ENCODE measurements around the gene RAB6C.
"Not testable (repeated sequence)": the region's sequence is repeated elsewhere in the genome, so short reads cannot be mapped to it uniquely, and the experiment has no call there.

The RAB6C gene

DNA sequence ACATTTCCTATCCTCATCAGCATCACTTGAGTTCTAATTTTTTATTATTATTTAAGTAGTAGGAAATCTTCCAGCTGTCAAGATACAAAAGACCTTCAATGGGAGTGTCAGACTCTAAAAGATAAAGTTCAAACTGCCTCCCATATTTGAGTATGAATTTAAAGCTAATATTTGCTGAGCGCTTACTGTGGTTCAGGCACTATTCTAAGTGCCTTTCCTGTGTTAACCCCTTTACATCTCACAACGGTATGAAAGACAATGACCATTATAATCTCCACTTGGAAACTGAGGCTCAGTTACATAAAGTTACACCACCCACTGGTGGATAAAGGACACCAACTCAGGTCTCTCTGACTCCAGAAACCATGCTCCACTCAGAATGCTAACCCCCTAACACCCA is 39.9 kb downstream of the RAB6C start:
- no peaks in the 10 kb centered on the region for H3K9me2 ChIP-seq (replicated peaks; ENCODE audit: insufficient read depth, low read length)
- TF ChIP-seq EZH2phosphoT487 (conservative IDR thresholded peaks at IDR 0.05; ENCODE audit: low read length): no peak
- TF ChIP-seq, protein P1, sequence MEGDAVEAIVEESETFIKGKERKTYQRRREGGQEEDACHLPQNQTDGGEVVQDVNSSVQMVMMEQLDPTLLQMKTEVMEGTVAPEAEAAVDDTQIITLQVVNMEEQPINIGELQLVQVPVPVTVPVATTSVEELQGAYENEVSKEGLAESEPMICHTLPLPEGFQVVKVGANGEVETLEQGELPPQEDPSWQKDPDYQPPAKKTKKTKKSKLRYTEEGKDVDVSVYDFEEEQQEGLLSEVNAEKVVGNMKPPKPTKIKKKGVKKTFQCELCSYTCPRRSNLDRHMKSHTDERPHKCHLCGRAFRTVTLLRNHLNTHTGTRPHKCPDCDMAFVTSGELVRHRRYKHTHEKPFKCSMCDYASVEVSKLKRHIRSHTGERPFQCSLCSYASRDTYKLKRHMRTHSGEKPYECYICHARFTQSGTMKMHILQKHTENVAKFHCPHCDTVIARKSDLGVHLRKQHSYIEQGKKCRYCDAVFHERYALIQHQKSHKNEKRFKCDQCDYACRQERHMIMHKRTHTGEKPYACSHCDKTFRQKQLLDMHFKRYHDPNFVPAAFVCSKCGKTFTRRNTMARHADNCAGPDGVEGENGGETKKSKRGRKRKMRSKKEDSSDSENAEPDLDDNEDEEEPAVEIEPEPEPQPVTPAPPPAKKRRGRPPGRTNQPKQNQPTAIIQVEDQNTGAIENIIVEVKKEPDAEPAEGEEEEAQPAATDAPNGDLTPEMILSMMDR (IDR thresholded peaks at IDR 0.05; ENCODE audit: insufficient read depth, low read length, poor library complexity, severe bottlenecking): no peak
- no peaks in the 10 kb centered on the region for H4K20me1 ChIP-seq (ENCODE audit: low read depth, low read length)
- no peaks in the 10 kb centered on the region for H3K36me3 ChIP-seq (ENCODE audit: low read length)
- H3K9ac ChIP-seq (ENCODE audit: low read length): no peak overlapping the region
- no peaks in the 10 kb centered on the region for H3K27me3 ChIP-seq (ENCODE audit: low read length)
- no peak overlapping the region for H2AFZ ChIP-seq (ENCODE audit: low read depth, low read length, severe bottlenecking)
- no peak overlapping the region for H3K4me2 ChIP-seq (ENCODE audit: low read depth, low read length, poor library complexity, severe bottlenecking)
- H3K27ac ChIP-seq (ENCODE audit: low read depth, low read length): no peak overlapping the region
- no peaks in the 10 kb centered on the region for H3F3A ChIP-seq (ENCODE audit: insufficient read depth)
- no peaks in the 10 kb centered on the region for H3K79me2 ChIP-seq (ENCODE audit: insufficient read depth, low read length)
- H3K9me3 ChIP-seq (ENCODE audit: insufficient read depth, low read length): peaks cover 8% of the 10 kb centered on the region; the same call in 1 of the 2 replicates
- no peak overlapping the region for H3K4me3 ChIP-seq (ENCODE audit: insufficient read depth, low read length, poor library complexity, severe bottlenecking)

GRCh38 chr2:130020069-130020468 is 40.6 kb downstream of the RAB6C start:
- H4K20me1 ChIP-seq (ENCODE audit: low read depth, low read length); H3K9me2 ChIP-seq (replicated peaks; ENCODE audit: insufficient read depth, low read length); H3K27ac ChIP-seq (ENCODE audit: low read depth, low read length); H3K27me3 ChIP-seq (ENCODE audit: low read length); H3K9me3 ChIP-seq (ENCODE audit: insufficient read depth, low read length); H2AFZ ChIP-seq (ENCODE audit: low read depth, low read length, severe bottlenecking); H3K79me2 ChIP-seq (ENCODE audit: insufficient read depth, low read length); H3K4me3 ChIP-seq (ENCODE audit: insufficient read depth, low read length, poor library complexity, severe bottlenecking); H3K9ac ChIP-seq (ENCODE audit: low read length); H3K36me3 ChIP-seq (ENCODE audit: low read length); H3K4me2 ChIP-seq (ENCODE audit: low read depth, low read length, poor library complexity, severe bottlenecking); H3F3A ChIP-seq (ENCODE audit: insufficient read depth): not testable (repeated sequence)

DNA sequence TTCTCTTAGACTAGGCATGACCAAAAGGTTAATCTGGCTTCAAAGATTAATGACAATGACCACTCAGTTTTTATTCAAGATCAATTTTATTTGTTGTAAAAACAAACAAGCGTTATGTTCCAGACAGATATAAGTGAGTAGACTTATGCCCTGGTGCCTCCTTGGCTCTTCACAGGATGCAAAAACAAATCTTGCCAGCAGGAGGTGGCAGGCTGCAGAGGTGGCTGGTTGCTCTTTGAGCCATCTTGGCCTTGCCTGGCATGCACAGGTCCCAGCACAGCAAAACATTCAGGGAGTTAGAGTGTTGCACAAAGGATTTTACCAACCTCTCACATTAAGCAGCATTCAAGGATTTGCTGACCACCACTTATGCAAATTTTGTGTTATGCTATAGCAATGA is 46.5 kb downstream of the RAB6C start:
- not testable (repeated sequence) for H3K27ac ChIP-seq (ENCODE audit: low read depth, low read length); H3K9me3 ChIP-seq (ENCODE audit: insufficient read depth, low read length); H3K4me3 ChIP-seq (ENCODE audit: insufficient read depth, low read length, poor library complexity, severe bottlenecking); H3K9ac ChIP-seq (ENCODE audit: low read length); H3K4me2 ChIP-seq (ENCODE audit: low read depth, low read length, poor library complexity, severe bottlenecking); H3K9me2 ChIP-seq (replicated peaks; ENCODE audit: insufficient read depth, low read length); H3K36me3 ChIP-seq (ENCODE audit: low read length); H4K20me1 ChIP-seq (ENCODE audit: low read depth, low read length); H2AFZ ChIP-seq (ENCODE audit: low read depth, low read length, severe bottlenecking); H3K79me2 ChIP-seq (ENCODE audit: insufficient read depth, low read length); H3F3A ChIP-seq (ENCODE audit: insufficient read depth); H3K27me3 ChIP-seq (ENCODE audit: low read length)

Data from SU-DHL-6 (cell line).